ENCODE data around the gene GALNT2. TPM values are rescaled to one million over a fixed set of nuclear protein-coding genes. Genes with fewer than 3 reads are reported as not detected.

The GALNT2 gene
- polyA plus RNA-seq, 2 donors: 11.2 to 15.3 TPM

DNA sequence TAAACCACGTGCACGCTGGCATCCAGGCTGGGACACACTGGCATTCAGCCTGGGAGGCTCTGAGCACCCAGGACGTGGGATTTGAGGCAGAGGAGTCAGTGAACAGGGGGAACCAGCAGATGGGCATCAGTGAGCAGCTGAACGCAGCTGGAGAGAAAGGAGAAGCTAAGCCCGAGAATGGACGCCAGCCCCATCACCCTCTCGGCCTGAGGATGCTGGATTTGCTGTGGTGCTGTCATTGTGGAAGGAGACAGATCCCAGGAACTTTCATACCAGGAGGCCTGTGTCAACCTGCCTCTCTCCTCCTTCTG is 226.3 kb downstream of the GALNT2 start:
- H3K4me1 ChIP-seq (ENCODE audit: control insufficient read depth in 2 of 2, insufficient read depth in 2 of 2, low read length in 1 of 2): peaks cover 0 to 2% of the 10 kb centered on the region in 2 donors
- no peak overlapping the region for H3K27ac ChIP-seq (ENCODE audit: low read depth in 2 of 2, low read length in 1 of 2)
- H3K36me3 ChIP-seq (ENCODE audit: control insufficient read depth in 2 of 2, insufficient read depth in 2 of 2, low read length in 1 of 2): no peaks in the 10 kb centered on the region
- 58 to 73% methylated on average over 7 of the region's 7 CpGs for WGBS, 2 donors
- no peaks in the 10 kb centered on the region for H3K27me3 ChIP-seq (ENCODE audit: control insufficient read depth in 1 of 2, insufficient read depth in 2 of 2, low read length in 2 of 2)
- H3K4me3 ChIP-seq (ENCODE audit: low read depth in 1 of 2, low read length in 2 of 2): no peak overlapping the region
- H3K9me3 ChIP-seq (ENCODE audit: control insufficient read depth in 2 of 2, insufficient read depth in 1 of 2, low read depth in 1 of 2, low read length in 1 of 2): no peaks in the 10 kb centered on the region

- H3K4me1 ChIP-seq (ENCODE audit: control insufficient read depth in 2 of 2, insufficient read depth in 2 of 2, low read length in 1 of 2): peaks cover 0 to 4% of the 10 kb centered on the region in 2 donors
- H3K9me3 ChIP-seq (ENCODE audit: control insufficient read depth in 2 of 2, insufficient read depth in 1 of 2, low read depth in 1 of 2, low read length in 1 of 2): no peaks in the 10 kb centered on the region
- 87 to 88% methylated on average over 3 of the region's 3 CpGs for WGBS, 2 donors
- no peak overlapping the region for H3K4me3 ChIP-seq (ENCODE audit: low read depth in 1 of 2, low read length in 2 of 2)
- H3K36me3 ChIP-seq (ENCODE audit: control insufficient read depth in 2 of 2, insufficient read depth in 2 of 2, low read length in 1 of 2): no peaks in the 10 kb centered on the region
- H3K27me3 ChIP-seq (ENCODE audit: control insufficient read depth in 1 of 2, insufficient read depth in 2 of 2, low read length in 2 of 2): no peaks in the 10 kb centered on the region
- H3K27ac ChIP-seq (ENCODE audit: low read depth in 2 of 2, low read length in 1 of 2): no peak overlapping the region
These were observed 228.3 kb downstream of the GALNT2 start for GRCh38 chr1:230295367-230295766.

DNA sequence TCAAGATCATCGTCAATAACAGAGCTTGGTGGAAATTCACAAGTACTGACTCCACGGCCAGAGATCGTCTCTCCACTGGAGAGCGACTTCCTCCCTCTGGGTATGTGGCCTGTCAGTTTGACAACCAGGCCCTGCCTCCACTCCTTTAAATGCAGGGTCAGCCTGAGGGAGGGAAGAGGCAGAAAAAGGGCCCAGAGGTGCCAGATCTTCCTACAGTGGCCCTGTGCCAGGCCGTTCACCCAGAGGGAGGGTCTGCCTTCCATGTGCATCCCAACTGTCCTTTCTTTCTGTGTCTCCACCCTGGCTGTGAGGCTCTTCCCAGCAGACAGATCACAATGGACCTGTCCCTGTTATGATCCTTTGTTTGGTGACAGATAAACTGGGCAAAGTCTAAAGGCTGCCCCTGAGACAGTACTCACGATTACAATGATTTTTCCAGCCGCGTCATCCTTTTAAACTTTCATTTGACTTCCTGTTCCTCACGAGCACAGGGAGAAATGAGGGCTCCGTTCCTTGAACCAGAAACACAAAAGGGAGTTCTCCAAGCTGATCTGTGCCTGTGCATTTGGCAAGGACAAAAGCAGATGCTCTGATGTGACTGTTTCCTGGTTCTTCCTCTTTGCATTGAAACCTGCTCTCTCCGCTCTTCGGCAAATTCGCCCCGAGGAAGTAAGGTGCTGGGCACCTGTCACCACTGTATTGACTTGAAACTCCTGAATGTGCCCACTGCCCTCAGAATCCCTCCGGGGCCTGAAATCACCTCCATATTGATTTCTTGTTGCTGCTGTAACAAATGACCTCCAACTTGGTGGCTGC is 232.4 kb downstream of the GALNT2 start:
- Histone ChIP-seq H3K27ac (ENCODE audit: low read depth in 2 of 2, low read length in 1 of 2) (no peak overlapping the region), H3K36me3 (ENCODE audit: control insufficient read depth in 2 of 2, insufficient read depth in 2 of 2, low read length in 1 of 2) (no peaks in the 10 kb centered on the region), H3K27me3 (ENCODE audit: control insufficient read depth in 1 of 2, insufficient read depth in 2 of 2, low read length in 2 of 2) (no peaks in the 10 kb centered on the region), H3K9me3 (ENCODE audit: control insufficient read depth in 2 of 2, insufficient read depth in 1 of 2, low read depth in 1 of 2, low read length in 1 of 2) (no peaks in the 10 kb centered on the region), H3K4me3 (ENCODE audit: low read depth in 1 of 2, low read length in 2 of 2) (no peak overlapping the region), H3K4me1 (ENCODE audit: control insufficient read depth in 2 of 2, insufficient read depth in 2 of 2, low read length in 1 of 2) (peaks cover 0 to 1% of the 10 kb centered on the region in 2 donors)
- WGBS, 2 donors: 56 to 74% methylated on average over 15 of the region's 15 CpGs

GRCh38 chr1:230300322-230301301 is 233.6 kb downstream of the GALNT2 start:
- Histone ChIP-seq H3K36me3 (ENCODE audit: control insufficient read depth in 2 of 2, insufficient read depth in 2 of 2, low read length in 1 of 2) (no peaks in the 10 kb centered on the region), H3K4me3 (ENCODE audit: low read depth in 1 of 2, low read length in 2 of 2) (no peak overlapping the region), H3K9me3 (ENCODE audit: control insufficient read depth in 2 of 2, insufficient read depth in 1 of 2, low read depth in 1 of 2, low read length in 1 of 2) (no peaks in the 10 kb centered on the region), H3K27ac (ENCODE audit: low read depth in 2 of 2, low read length in 1 of 2) (no peak overlapping the region), H3K27me3 (ENCODE audit: control insufficient read depth in 1 of 2, insufficient read depth in 2 of 2, low read length in 2 of 2) (no peaks in the 10 kb centered on the region), H3K4me1 (ENCODE audit: control insufficient read depth in 2 of 2, insufficient read depth in 2 of 2, low read length in 1 of 2) (peaks cover 0 to 1% of the 10 kb centered on the region in 2 donors)
- 78 to 89% methylated on average over 26 of the region's 26 CpGs for WGBS, 2 donors

GRCh38 chr1:230301322-230301721 is 234.3 kb downstream of the GALNT2 start:
- Histone ChIP-seq H3K36me3 (ENCODE audit: control insufficient read depth in 2 of 2, insufficient read depth in 2 of 2, low read length in 1 of 2) (no peaks in the 10 kb centered on the region), H3K4me3 (ENCODE audit: low read depth in 1 of 2, low read length in 2 of 2) (no peak overlapping the region), H3K4me1 (ENCODE audit: control insufficient read depth in 2 of 2, insufficient read depth in 2 of 2, low read length in 1 of 2) (peaks cover 0 to 1% of the 10 kb centered on the region in 2 donors), H3K27ac (ENCODE audit: low read depth in 2 of 2, low read length in 1 of 2) (no peak overlapping the region), H3K27me3 (ENCODE audit: control insufficient read depth in 1 of 2, insufficient read depth in 2 of 2, low read length in 2 of 2) (no peaks in the 10 kb centered on the region), H3K9me3 (ENCODE audit: control insufficient read depth in 2 of 2, insufficient read depth in 1 of 2, low read depth in 1 of 2, low read length in 1 of 2) (no peaks in the 10 kb centered on the region)
- 82 to 90% methylated on average over 8 of the region's 8 CpGs for WGBS, 2 donors

GRCh38 chr1:230301822-230302221 is 234.8 kb downstream of the GALNT2 start:
- H3K36me3 ChIP-seq (ENCODE audit: control insufficient read depth in 2 of 2, insufficient read depth in 2 of 2, low read length in 1 of 2): no peaks in the 10 kb centered on the region
- 82 to 89% methylated on average over 6 of the region's 6 CpGs for WGBS, 2 donors
- H3K27ac ChIP-seq (ENCODE audit: low read depth in 2 of 2, low read length in 1 of 2): no peak overlapping the region
- H3K4me3 ChIP-seq (ENCODE audit: low read depth in 1 of 2, low read length in 2 of 2): no peak overlapping the region
- H3K4me1 ChIP-seq (ENCODE audit: control insufficient read depth in 2 of 2, insufficient read depth in 2 of 2, low read length in 1 of 2): peaks cover 0 to 1% of the 10 kb centered on the region in 2 donors
- H3K9me3 ChIP-seq (ENCODE audit: control insufficient read depth in 2 of 2, insufficient read depth in 1 of 2, low read depth in 1 of 2, low read length in 1 of 2): no peaks in the 10 kb centered on the region
- H3K27me3 ChIP-seq (ENCODE audit: control insufficient read depth in 1 of 2, insufficient read depth in 2 of 2, low read length in 2 of 2): no peaks in the 10 kb centered on the region

- H3K9me3 ChIP-seq (ENCODE audit: control insufficient read depth in 2 of 2, insufficient read depth in 1 of 2, low read depth in 1 of 2, low read length in 1 of 2): no peaks in the 10 kb centered on the region
- no peaks in the 10 kb centered on the region for H3K36me3 ChIP-seq (ENCODE audit: control insufficient read depth in 2 of 2, insufficient read depth in 2 of 2, low read length in 1 of 2)
- WGBS, 2 donors: 85 to 89% methylated on average over 6 of the region's 6 CpGs
- H3K27ac ChIP-seq (ENCODE audit: low read depth in 2 of 2, low read length in 1 of 2): no peak overlapping the region
- H3K4me3 ChIP-seq (ENCODE audit: low read depth in 1 of 2, low read length in 2 of 2): no peak overlapping the region
- peaks cover 3 to 8% of the 10 kb centered on the region in 2 donors for H3K4me1 ChIP-seq (ENCODE audit: control insufficient read depth in 2 of 2, insufficient read depth in 2 of 2, low read length in 1 of 2)
- H3K27me3 ChIP-seq (ENCODE audit: control insufficient read depth in 1 of 2, insufficient read depth in 2 of 2, low read length in 2 of 2): no peaks in the 10 kb centered on the region
These were observed 236.0 kb downstream of the GALNT2 start for GRCh38 chr1:230303069-230303468.

- no peaks in the 10 kb centered on the region for H3K36me3 ChIP-seq (ENCODE audit: control insufficient read depth in 2 of 2, insufficient read depth in 2 of 2, low read length in 1 of 2)
- H3K4me3 ChIP-seq (ENCODE audit: low read depth in 1 of 2, low read length in 2 of 2): no peak overlapping the region
- H3K9me3 ChIP-seq (ENCODE audit: control insufficient read depth in 2 of 2, insufficient read depth in 1 of 2, low read depth in 1 of 2, low read length in 1 of 2): no peaks in the 10 kb centered on the region
- 32 to 38% methylated on average over 6 of the region's 6 CpGs for WGBS, 2 donors
- H3K27me3 ChIP-seq (ENCODE audit: control insufficient read depth in 1 of 2, insufficient read depth in 2 of 2, low read length in 2 of 2): no peaks in the 10 kb centered on the region
- no peak overlapping the region for H3K27ac ChIP-seq (ENCODE audit: low read depth in 2 of 2, low read length in 1 of 2)
- H3K4me1 ChIP-seq (ENCODE audit: control insufficient read depth in 2 of 2, insufficient read depth in 2 of 2, low read length in 1 of 2): peaks cover 3 to 8% of the 10 kb centered on the region in 2 donors
These were observed 236.8 kb downstream of the GALNT2 start for GRCh38 chr1:230303822-230304221.

- Histone ChIP-seq H3K27me3 (ENCODE audit: control insufficient read depth in 1 of 2, insufficient read depth in 2 of 2, low read length in 2 of 2) (no peaks in the 10 kb centered on the region), H3K9me3 (ENCODE audit: control insufficient read depth in 2 of 2, insufficient read depth in 1 of 2, low read depth in 1 of 2, low read length in 1 of 2) (no peaks in the 10 kb centered on the region), H3K36me3 (ENCODE audit: control insufficient read depth in 2 of 2, insufficient read depth in 2 of 2, low read length in 1 of 2) (no peaks in the 10 kb centered on the region), H3K4me1 (ENCODE audit: control insufficient read depth in 2 of 2, insufficient read depth in 2 of 2, low read length in 1 of 2) (peaks cover 3 to 6% of the 10 kb centered on the region in 2 donors), H3K4me3 (ENCODE audit: low read depth in 1 of 2, low read length in 2 of 2) (no peak overlapping the region), H3K27ac (ENCODE audit: low read depth in 2 of 2, low read length in 1 of 2) (no peak overlapping the region)
- 67 to 72% methylated on average over 4 of the region's 4 CpGs for WGBS, 2 donors
These were observed 239.1 kb downstream of the GALNT2 start for GRCh38 chr1:230306169-230306568.
